Thoracic aorta endothelial cell (primary cell): ENCODE measurements around the gene FCHO1. TPM values are rescaled to one million over a fixed set of nuclear protein-coding genes. Genes with fewer than 3 reads are reported as not detected.

ENCODE experiments used
- total RNA-seq: library from RNA; depleted of rRNA; stranded (reverse); fragments of >200 nt; gene quantifications from 2 replicates; pipeline ENCODE4 v1.2.3, GENCODE V29; 2012

Gene FCHO1
- total RNA-seq = 0.93 and 1.7 TPM in 2 replicates

GRCh38 chr19:17751103-17751911, at the start of gene FCHO1:
Gene FCHO1, plus strand, starts transcription at chr19:17751477. Its CDS starts 3,688 bp downstream, at chr19:17755165.

GRCh38 chr19:17718947-17719711, 32.1 kb upstream of the FCHO1 start, which contains the start of gene MAP1S:
Gene MAP1S, plus strand, starts transcription at chr19:17719480. Its CDS starts 23 bp downstream, at chr19:17719503.

GRCh38 chr19:17794731-17795494, 43.6 kb downstream of the FCHO1 start, which contains the start of gene B3GNT3:
Gene B3GNT3, plus strand, starts transcription at chr19:17795138. Its CDS starts 12,670 bp downstream, at chr19:17807808.

GRCh38 chr19:17821190-17821589, 69.9 kb downstream of the FCHO1 start, which contains the start of gene INSL3:
Gene INSL3, minus strand, starts transcription at chr19:17821519. Its CDS starts 13 bp downstream, at chr19:17821506.

Other genes starting within 250 kb of the FCHO1 start
- 45.3 and 53.1 TPM in 2 replicates for gene PGLS, start 239.8 kb upstream of the FCHO1 start, total RNA-seq
- gene COLGALT1, start 195.8 kb upstream of the FCHO1 start, total RNA-seq = 70.7 and 83.5 TPM in 2 replicates
- gene UNC13A, start 63.1 kb upstream of the FCHO1 start, total RNA-seq = under 0.01 TPM in 2 replicates
- gene MAP1S, start 32.0 kb upstream of the FCHO1 start, total RNA-seq = 38.8 and 44.8 TPM in 2 replicates
- not detected in 2 replicates for gene B3GNT3, start 43.7 kb downstream of the FCHO1 start, total RNA-seq
- gene INSL3, start 70.0 kb downstream of the FCHO1 start, total RNA-seq = not detected in 2 replicates
- gene JAK3, start 96.5 kb downstream of the FCHO1 start, total RNA-seq = 1.7 and 1.9 TPM in 2 replicates
- gene RPL18A, start 108.4 kb downstream of the FCHO1 start, total RNA-seq = 1,273 and 1,499 TPM in 2 replicates
- not detected in 2 replicates for gene SLC5A5, start 120.5 kb downstream of the FCHO1 start, total RNA-seq
- 41.5 and 48.0 TPM in 2 replicates for gene CCDC124, start 181.5 kb downstream of the FCHO1 start, total RNA-seq
- gene KCNN1, start 215.6 kb downstream of the FCHO1 start, total RNA-seq = 0.27 TPM in 1 of 2 replicates, not detected in the other